SIG-M5 treated with dmso at 0.1 percent for 504 hours (cell line): Measurements from ENCODE around the gene RPS25.
A peak's percentile ranks its signal among the peaks of the same experiment; 100 is the strongest.
"Not testable (repeated sequence)": the region's sequence is repeated elsewhere in the genome, so short reads cannot be mapped to it uniquely, and the experiment has no call there.

ENCODE experiments used
- DNase-seq: peaks from one replicate; lab custom pipeline; 2025; ENCODE audit not compliant: unreplicated experiment; lab: John Stamatoyannopoulos, UW

RPS25 gene

DNA sequence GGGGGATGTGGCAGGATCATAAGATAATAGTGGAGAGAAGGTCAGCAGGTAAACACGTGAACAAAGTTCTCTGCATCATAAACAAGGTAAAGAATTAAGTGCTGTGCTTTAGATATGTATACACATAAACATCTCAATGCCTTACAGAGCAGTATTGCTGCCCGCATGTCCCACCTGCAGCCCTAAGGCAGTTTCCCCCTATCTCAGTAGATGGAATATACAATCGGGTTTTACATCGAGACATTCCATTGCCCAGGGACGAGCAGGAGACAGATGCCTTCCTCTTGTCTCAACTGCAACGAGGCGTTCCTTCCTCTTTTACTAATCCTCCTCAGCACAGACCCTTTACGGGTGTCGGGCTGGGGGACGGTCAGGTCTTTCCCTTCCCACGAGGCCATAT lies 21.3 kb upstream of the RPS25 start:
- DNase-seq: not testable (repeated sequence)

GRCh38 chr11:119038884-119039283 lies 20.7 kb upstream of the RPS25 start:
- DNase-seq: no peak

- DNase-seq: no peak
These were observed 16.7 kb upstream of the RPS25 start for GRCh38 chr11:119034813-119035212.

DNA sequence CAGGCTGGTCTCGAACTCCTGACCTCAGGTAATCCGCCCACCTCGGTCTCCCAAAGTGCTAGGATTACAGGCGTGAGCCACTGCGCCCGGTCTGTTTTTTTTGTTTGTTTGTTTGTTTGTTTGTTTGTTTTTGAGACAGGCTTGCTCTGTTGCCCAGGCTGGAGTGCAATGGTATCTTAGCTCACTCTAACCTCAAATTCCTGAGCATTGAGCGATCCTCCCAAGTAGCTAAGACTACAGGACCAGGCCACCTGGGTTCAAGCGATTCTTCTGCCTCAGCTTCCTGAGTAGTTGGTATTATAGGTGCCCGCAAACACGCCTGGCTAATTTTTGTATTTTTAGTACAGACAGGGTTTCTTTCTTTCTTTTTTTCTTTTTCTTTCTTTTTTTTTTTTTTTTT lies 15.3 kb upstream of the RPS25 start:
- not testable (repeated sequence) for DNase-seq

DNA sequence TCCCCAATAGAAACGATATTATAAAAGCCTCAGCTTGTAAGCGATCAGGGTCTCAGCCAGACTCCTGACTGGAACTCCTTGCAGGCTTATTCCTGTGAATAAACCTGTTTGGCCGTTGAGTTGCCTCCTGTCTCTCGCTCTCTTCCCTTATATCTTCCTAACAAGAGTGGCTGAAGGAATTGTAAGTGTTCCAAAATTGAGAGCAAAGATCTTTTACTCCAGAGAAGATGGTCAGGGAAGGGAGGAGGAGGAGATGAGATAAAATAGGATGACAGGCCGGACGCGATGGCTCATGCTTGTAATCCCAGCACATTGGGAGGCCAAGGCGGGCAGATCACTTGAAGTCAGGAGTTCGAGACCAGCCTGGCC lies 13.8 kb upstream of the RPS25 start:
- DNase-seq: no peak

- DNase-seq: peak; percentile 96
These were observed 12.3 kb upstream of the RPS25 start, which contains the start of gene SLC37A4 for GRCh38 chr11:119030329-119031047. Gene SLC37A4, minus strand, starts transcription at chr11:119030877.

DNA sequence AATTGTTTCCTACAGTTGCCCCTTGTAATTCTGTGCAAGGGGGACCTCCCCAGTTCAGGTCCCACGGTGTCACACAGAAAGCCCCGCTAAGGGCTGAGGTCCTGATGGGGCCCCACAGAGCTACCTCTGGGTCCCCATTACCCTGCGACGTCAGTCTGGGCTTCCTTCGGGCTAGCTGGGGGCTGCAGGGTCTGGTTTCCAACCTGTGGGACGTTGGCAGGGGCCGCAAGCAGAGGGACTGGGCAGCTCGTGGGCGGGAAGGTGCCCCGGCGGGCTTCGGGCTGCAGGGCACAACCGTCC lies 11.8 kb upstream of the RPS25 start:
- no peak for DNase-seq

DNA sequence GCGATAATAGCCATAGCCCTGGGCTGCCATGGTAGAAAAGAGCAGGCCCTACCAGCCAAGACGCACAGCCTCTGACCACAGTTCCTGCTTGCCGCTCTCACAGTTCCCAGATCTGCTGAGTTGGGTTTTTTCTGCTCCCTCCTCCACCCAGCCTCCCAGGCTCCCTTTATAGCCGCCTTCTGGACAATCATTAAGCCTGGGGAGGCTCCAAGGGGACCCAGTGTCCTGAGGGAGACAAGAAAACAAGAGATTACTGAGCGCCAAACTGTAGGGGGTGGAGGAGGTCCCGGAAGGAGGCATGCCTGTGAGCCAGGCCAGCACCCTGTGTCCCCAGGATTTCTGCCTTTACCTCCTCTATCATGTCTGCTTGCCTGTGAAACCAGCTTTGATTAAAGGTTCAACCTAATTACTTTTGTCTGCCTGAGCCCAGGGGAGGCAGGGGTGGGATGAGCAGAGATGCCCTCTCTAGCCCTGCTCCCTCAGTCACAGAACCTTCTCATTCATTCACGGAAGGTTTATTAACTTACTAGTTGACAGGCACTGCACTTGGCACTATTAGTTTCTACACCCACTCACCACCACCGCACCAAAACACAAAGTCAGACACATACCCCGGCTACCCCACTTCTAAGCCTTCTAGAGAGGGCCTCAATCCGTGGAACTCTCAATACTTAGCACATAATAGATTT lies 11.3 kb upstream of the RPS25 start:
- DNase-seq: no peak

- no peak for DNase-seq
These were observed 10.9 kb upstream of the RPS25 start for GRCh38 chr11:119029069-119029339.

DNA sequence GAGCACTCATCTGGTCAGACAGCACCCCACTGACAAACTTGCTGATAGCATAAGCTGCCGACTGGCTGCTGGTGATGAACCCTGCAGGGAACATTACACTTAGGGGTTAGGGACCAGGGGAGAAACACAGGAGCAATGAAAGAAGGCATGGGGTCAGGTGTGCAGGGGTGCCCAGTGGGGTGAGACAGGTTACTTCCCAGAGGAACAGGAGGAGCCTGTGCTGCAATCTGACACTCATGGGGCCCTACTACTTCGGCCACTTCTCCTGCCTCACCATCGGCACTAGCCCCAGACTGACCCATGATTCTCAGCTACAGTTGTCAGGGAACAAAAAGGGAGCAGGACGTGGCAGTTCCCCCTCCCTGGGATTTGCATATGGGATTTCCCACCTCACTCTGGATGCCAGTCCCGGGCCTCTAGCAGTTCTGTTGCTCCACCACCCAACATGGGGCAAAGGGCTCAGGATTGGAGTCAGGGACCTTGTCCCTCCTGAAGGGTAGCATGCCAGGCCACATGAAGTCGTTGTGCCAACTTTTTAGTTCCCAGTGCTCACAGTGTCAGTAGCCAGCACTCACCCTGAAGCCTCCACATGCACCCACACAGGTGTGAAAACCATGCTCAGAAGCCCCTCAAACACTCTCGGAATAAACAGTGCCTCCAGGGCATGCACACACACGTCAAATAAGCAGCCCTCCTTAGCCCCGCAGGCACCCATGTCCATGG lies 10.4 kb upstream of the RPS25 start:
- DNase-seq: no peak

GRCh38 chr11:119027561-119028345 lies 9.6 kb upstream of the RPS25 start:
- DNase-seq: no peak

DNA sequence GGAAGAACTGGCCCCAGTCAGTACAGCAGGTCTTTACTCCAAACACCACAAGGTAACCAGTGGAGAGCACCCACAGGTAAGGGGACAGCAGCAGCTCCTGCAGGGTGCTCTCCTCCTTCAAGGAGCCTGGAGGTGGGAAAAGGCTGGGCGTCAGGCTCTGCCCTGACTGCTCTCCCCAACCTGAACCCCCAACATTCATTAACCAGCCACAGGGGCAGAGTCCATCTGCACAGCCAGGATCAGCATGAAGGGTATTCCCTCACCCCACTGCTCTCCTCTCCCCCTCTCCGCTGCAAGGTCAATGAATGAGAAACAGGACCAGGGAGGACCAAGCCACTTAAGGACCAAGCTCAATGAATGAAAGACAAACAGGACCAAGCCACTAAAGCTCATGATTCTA lies 8.8 kb upstream of the RPS25 start:
- no peak for DNase-seq

- no peak for DNase-seq
These were observed 8.0 kb upstream of the RPS25 start for GRCh38 chr11:119025978-119026766.

- DNase-seq: no peak
These were observed 7.4 kb upstream of the RPS25 start for GRCh38 chr11:119025541-119025940.

DNA sequence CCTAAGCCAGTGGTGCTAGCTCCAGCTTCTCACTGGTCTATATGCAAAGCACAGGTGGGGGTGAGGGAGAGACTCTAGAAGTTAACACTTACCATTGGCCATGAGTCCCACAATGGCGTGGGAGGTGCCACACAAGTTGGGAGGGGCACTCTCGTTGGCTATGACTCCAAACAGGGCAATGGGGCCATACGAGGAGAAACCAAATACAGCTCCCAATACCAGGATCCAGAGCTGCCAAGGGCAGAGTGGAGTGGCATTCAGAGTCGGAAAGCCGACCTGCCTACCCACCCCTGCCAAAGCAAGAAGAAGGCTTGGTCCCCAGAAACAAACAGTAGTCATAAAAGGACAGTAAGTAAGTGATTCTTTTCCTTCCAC lies 6.9 kb upstream of the RPS25 start:
- no peak for DNase-seq

DNA sequence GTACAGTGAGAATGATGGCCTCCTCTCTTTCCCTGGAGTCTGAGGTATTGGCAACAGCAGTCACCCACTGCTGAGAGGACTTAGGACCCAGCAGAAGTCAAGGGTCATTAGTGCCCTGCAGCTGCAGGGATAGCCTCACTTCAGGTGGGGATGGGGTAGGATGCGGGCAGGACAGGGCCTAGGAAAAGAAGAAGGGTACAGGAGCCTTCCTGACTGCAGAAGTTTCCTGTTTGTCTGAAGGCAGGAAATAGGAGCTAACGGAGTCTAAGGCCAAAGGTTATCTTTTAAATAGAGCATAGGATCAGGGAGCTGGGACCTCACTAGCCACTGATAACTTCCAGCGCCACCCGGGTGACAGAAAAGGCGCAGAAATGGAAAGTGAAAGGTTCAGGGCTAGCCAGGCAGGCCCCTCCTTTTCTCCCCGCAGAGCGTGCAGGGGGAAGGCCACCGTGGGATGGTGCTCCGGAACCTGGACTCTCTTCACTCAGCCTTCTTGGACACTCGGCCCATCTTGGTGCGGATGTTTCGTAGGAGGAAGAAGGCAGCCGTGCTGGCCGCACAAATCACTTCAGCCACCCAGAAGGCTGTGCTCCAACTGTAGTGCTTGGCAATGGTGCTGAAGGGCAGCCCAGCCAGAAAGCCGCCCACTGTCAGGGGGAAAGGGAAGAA lies 6.4 kb upstream of the RPS25 start:
- no peak for DNase-seq

DNA sequence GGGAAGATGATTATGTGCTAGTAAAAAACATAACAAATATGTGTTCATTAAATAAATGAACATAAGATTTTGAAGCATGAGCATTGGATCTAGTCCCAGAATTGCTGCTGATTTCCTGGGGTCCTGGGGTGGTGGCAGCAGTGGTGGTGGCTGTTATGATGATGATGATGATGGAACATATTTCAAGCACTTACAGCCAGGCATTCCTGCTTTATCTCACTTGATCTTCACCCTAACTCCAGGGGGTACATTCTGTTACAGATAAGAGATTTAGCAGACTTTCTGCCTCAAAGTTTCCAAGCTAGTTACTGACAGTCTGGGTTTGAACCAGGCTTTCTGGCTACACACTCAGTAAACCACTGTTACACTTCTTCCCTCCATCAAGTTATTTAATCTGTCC lies 5.6 kb upstream of the RPS25 start:
- no peak for DNase-seq

GRCh38 chr11:119021631-119022030 lies 3.5 kb upstream of the RPS25 start:
- no peak for DNase-seq

GRCh38 chr11:119019996-119020395 lies 1.9 kb upstream of the RPS25 start:
- DNase-seq: no peak

DNA sequence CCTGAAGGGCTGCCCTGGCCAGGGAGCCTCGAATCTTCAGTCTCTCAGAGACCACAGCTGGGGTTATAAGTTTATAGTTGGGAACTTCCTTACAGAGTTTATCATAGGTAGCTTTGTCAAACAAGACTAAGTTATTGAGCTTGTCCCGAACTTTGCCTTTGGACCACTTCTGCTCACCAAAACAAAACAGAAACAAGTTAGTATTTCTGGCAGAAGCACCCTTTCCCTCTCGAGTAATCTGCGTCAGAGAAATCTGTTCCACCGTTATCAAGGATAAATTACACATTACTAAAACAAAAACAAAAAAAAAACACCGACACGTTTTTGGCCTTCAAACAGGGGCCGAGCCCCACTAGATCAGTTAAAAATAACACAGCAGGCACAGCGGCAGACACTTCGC lies 766 bp downstream of the RPS25 start:
- DNase-seq: not testable (repeated sequence)
